RWPE2 (cell line): Measurements from ENCODE around the gene CDH6.

ENCODE experiments used
- ATAC-seq: fragments of 200-7000 bp; cut with Tn5 transposase; 3 replicates; pipeline ENCODE4 v1.9.1; 2021; ENCODE audit warnings: low read depth
- DNase-seq: peaks from one replicate; pipeline ENCODE4 v3.0.0-alpha.2; 2020; ENCODE audit warnings: low spot score
- H3K27ac ChIP-seq: fragments of 450-650 bp; 2 replicates; pipeline ENCODE4 v1.5.1; 2017; ENCODE audit warnings: mild to moderate bottlenecking; ENCODE audit not compliant: poor library complexity, severe bottlenecking
- H3K27me3 ChIP-seq: fragments of 250-450 bp; sonication (Bioruptor Pico); 2 replicates; pipeline ENCODE4 v1.5.1; 2021; ENCODE audit warnings: mild to moderate bottlenecking, moderate library complexity; ENCODE audit not compliant: insufficient read depth, poor library complexity, severe bottlenecking
- H3K36me3 ChIP-seq: fragments of 250-450 bp; sonication (Bioruptor Pico); 2 replicates; pipeline ENCODE4 v1.5.1; 2020; ENCODE audit warnings: low read depth, mild to moderate bottlenecking, moderate library complexity
- H3K4me1 ChIP-seq: fragments of 250-450 bp; sonication (Bioruptor Pico); 2 replicates; pipeline ENCODE4 v1.5.1; 2021; ENCODE audit warnings: mild to moderate bottlenecking, moderate library complexity; ENCODE audit not compliant: insufficient read depth, poor library complexity, severe bottlenecking
- H3K4me3 ChIP-seq: fragments of 250-450 bp; sonication (Bioruptor Pico); 2 replicates; pipeline ENCODE4 v1.5.1; 2021; ENCODE audit warnings: mild to moderate bottlenecking, moderate library complexity; ENCODE audit not compliant: severe bottlenecking
- H3K9me3 ChIP-seq: fragments of 250-450 bp; sonication (Bioruptor Pico); 2 replicates; pipeline ENCODE4 v1.5.1; 2021; ENCODE audit warnings: mild to moderate bottlenecking, moderate library complexity; ENCODE audit not compliant: severe bottlenecking
- TF ChIP-seq, protein P1 (sequence below): fragments of 450-650 bp; IDR thresholded peaks from one replicate; pipeline ENCODE4 v1.5.1; 2017; ENCODE audit warnings: mild to moderate bottlenecking, moderate library complexity; ENCODE audit not compliant: poor library complexity, severe bottlenecking

Gene CDH6

DNA sequence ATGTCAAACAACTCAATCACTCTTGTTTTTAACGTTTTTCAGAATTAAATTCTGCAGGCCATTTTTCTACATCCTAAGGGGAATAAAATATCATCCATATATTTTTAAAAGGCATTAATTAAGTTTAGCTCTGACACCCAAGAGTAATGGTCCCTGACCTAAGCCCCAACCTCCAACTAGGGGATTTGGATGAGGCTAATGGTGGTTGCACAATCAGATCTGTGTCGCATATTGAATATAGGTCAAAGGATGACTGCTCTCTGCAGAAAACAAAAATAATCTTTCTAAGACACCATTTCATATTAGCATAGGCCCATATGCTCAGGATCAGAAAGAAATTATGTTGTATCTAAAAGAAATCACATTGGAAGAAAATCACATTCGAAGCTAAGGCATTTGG, 20.7 kb downstream of the CDH6 start:
- Histone ChIP-seq H3K4me1 (no peaks in the 10 kb centered on the region), H3K27me3 (peaks cover 68% of the 10 kb centered on the region), H3K9me3 (no peaks in the 10 kb centered on the region), H3K36me3 (no peaks in the 10 kb centered on the region), H3K4me3 (no peak overlapping the region), H3K27ac (no peak overlapping the region)
- TF ChIP-seq, protein P1, sequence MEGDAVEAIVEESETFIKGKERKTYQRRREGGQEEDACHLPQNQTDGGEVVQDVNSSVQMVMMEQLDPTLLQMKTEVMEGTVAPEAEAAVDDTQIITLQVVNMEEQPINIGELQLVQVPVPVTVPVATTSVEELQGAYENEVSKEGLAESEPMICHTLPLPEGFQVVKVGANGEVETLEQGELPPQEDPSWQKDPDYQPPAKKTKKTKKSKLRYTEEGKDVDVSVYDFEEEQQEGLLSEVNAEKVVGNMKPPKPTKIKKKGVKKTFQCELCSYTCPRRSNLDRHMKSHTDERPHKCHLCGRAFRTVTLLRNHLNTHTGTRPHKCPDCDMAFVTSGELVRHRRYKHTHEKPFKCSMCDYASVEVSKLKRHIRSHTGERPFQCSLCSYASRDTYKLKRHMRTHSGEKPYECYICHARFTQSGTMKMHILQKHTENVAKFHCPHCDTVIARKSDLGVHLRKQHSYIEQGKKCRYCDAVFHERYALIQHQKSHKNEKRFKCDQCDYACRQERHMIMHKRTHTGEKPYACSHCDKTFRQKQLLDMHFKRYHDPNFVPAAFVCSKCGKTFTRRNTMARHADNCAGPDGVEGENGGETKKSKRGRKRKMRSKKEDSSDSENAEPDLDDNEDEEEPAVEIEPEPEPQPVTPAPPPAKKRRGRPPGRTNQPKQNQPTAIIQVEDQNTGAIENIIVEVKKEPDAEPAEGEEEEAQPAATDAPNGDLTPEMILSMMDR, result no peak
- ATAC-seq, result no peak
- DNase-seq, result no peak

DNA sequence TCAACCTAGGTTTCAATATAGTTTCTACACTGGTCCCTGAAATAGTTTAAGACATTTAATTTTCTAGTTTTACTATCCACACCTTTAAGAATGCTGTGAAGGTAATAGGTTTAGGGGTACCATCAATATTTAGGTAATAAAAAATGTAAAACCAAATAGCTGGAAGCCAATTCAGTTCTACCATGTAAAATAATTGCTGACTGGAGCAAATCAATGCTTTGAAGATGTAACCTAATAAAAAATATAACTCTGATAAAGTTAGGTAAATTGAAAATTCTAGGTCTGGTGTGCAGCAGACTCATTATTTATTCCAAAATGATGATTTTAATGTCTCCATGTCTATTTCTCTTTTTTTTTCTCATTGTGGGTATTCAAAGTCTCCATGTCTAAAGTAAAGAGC, 21.8 kb downstream of the CDH6 start:
- no peak for ATAC-seq
- TF ChIP-seq, protein P1, result no peak
- H3K4me3 ChIP-seq, result no peak overlapping the region
- H3K27ac ChIP-seq, result no peak overlapping the region
- no peaks in the 10 kb centered on the region for H3K9me3 ChIP-seq
- H3K36me3 ChIP-seq, result no peaks in the 10 kb centered on the region
- no peaks in the 10 kb centered on the region for H3K4me1 ChIP-seq
- H3K27me3 ChIP-seq, result peaks cover 63% of the 10 kb centered on the region
- no peak for DNase-seq

DNA sequence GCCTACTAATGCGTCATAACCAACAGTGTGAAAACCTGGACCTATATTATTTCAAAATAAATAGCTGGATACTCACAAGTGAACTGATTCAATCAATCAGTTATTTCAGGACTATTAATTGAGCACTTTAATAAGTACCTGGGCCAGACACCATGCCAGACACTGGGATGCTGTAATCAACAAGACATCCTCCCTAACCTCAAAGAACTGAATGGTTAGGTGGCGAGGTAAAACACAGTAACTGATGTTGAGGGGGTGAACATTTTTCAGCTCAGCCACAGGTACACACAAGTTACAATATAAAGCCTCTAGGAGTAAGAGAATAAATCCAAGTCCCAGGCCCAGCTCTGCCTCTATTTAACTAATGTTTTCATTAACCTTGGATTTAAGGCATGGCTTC, 24.0 kb downstream of the CDH6 start:
- no peaks in the 10 kb centered on the region for H3K36me3 ChIP-seq
- no peak for ATAC-seq
- no peak overlapping the region for H3K4me3 ChIP-seq
- H3K27ac ChIP-seq, result no peak overlapping the region
- H3K4me1 ChIP-seq, result no peaks in the 10 kb centered on the region
- H3K27me3 ChIP-seq, result peaks cover 55% of the 10 kb centered on the region
- DNase-seq, result no peak
- H3K9me3 ChIP-seq, result no peaks in the 10 kb centered on the region
- TF ChIP-seq, protein P1, result no peak

DNA sequence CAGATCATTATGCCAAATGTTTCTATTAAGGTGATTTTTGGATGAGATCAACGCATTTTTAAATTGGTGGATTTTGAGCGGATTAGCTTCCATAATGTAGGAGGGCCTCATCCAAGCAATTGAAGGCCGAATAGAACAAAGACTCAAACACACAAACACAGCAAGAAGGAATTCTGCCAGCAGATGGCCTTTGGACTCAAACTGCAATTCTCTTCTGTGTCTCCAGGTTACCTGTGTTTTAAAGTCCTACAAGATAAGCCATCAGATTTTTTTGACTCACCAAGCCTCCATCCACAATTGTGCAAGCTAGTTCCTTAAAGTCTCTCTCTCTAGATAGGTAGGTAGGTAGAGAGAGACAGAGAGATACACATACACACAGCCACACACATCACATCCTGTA, 25.5 kb downstream of the CDH6 start:
- DNase-seq (no peak), ATAC-seq (no peak)
- TF ChIP-seq, protein P1, result no peak
- Histone ChIP-seq H3K36me3 (no peaks in the 10 kb centered on the region), H3K27ac (no peak overlapping the region), H3K27me3 (peaks cover 52% of the 10 kb centered on the region), H3K4me3 (no peak overlapping the region), H3K9me3 (no peaks in the 10 kb centered on the region), H3K4me1 (no peaks in the 10 kb centered on the region)

DNA sequence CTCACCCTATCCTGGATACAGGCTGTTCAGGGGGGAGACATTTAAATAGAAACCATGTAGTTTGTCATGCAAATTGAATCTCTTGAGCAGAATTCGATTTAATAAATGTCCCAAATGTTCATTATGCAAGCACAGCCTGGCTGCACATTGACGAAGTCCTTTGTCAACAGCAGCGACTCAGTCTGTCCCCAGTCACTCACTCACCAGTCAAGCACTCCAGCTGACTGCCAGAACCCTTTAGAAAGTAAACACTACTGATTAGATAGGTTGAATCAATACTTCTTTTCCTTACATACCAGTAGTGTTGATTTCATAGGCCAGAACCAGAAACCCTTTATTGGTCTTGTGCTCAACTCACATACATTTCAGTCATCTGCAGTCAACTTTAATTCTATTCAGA, 27.5 kb downstream of the CDH6 start:
- Histone ChIP-seq H3K27ac (no peak overlapping the region), H3K4me3 (no peak overlapping the region), H3K36me3 (no peaks in the 10 kb centered on the region), H3K4me1 (no peaks in the 10 kb centered on the region), H3K27me3 (peaks cover 35% of the 10 kb centered on the region), H3K9me3 (no peaks in the 10 kb centered on the region)
- TF ChIP-seq, protein P1, result no peak
- DNase-seq, result no peak
- no peak for ATAC-seq
